Endothelial cell (in vitro differentiated cells): ENCODE measurements around the gene NIPAL4. TPM values are rescaled to one million over a fixed set of nuclear protein-coding genes. Genes with fewer than 3 reads are reported as not detected.

Experiments
- DNase-seq: peaks from one replicate; pipeline ENCODE4 v3.0.0; 2021; ENCODE audit warnings: low spot score
- H3K27ac Mint-ChIP-seq: one replicate; pipeline ENCODE4 v1.8.0; 2021; ENCODE audit warnings: mixed read lengths, inconsistent platforms; ENCODE audit not compliant: unreplicated experiment
- H3K27me3 Mint-ChIP-seq: one replicate; pipeline ENCODE4 v1.8.0; 2021; ENCODE audit warnings: mild to moderate bottlenecking, moderate library complexity, mixed read lengths, inconsistent platforms; ENCODE audit not compliant: unreplicated experiment
- H3K36me3 Mint-ChIP-seq: one replicate; pipeline ENCODE4 v1.8.0; 2021; ENCODE audit warnings: mild to moderate bottlenecking, low read depth, mixed read lengths, inconsistent platforms; ENCODE audit not compliant: unreplicated experiment
- H3K4me1 Mint-ChIP-seq: one replicate; pipeline ENCODE4 v1.8.0; 2021; ENCODE audit warnings: mild to moderate bottlenecking, mixed read lengths, inconsistent platforms; ENCODE audit not compliant: unreplicated experiment
- H3K4me3 Mint-ChIP-seq: one replicate; pipeline ENCODE4 v1.8.0; 2021; ENCODE audit warnings: mild to moderate bottlenecking, mixed read lengths, inconsistent platforms; ENCODE audit not compliant: unreplicated experiment
- H3K9me3 Mint-ChIP-seq: one replicate; pipeline ENCODE4 v1.8.0; 2021; ENCODE audit warnings: mixed read lengths, inconsistent platforms; ENCODE audit not compliant: unreplicated experiment
- CTCF ChIP-seq: fragments of 200-600 bp; sonication (generic); IDR thresholded peaks from one replicate; pipeline ENCODE4 v1.5.0; 2021; ENCODE audit warnings: antibody characterized with exemption; ENCODE audit not compliant: unreplicated experiment
- total RNA-seq: library from RNA; stranded (reverse); fragmentation: NEBNext Ultra II Directional; extraction: Animal tissue kit (Norgen Biotek cat#: 25700); gene quantifications from one replicate; pipeline ENCODE4 v1.2.1, GENCODE V29; 2021; ENCODE audit not compliant: unreplicated experiment

The NIPAL4 gene
- total RNA-seq, 1 donor from 2014 or later: not detected

DNA sequence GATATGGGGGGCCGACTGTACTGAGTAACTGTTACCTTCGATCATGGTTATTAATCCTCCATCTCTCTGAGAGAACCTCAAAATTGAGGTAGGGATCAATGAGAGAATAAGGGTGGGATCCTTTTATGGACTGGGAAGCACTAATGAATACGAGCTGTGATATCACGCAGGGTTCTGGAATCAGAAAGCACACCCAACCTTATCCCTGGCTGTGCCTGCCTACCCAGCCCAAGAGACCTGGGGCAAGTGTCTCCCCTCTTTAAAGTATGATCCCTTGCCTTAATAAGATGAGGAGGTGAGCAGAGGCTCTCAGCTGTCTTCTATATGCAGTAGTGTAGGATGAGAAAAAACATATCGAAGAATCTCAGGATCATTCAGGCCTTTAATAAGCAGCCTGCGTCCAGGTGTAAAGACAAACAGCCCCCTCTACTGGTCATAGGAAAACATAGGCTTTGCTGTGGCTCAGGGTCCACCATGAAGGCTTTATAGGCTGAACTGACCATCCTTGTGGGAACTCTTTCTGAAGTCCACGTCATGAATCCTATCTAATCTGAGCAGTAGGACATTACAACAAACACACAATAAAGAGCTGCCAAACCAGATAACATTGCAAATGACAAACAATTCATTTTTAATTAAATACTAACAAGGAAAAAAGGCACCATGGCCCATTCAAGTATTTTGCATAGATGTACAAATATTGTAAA is 16.8 kb downstream of the NIPAL4 start:
- H3K4me3 Mint-ChIP-seq: no peak overlapping the region
- DNase-seq: peak; percentile 32
- no peak overlapping the region for H3K27ac Mint-ChIP-seq
- peak; percentile 79 for TF ChIP-seq CTCF
- H3K9me3 Mint-ChIP-seq: no peaks in the 10 kb centered on the region
- H3K36me3 Mint-ChIP-seq: peaks cover 62% of the 10 kb centered on the region
- peaks cover 8% of the 10 kb centered on the region for H3K27me3 Mint-ChIP-seq
- peaks cover 35% of the 10 kb centered on the region for H3K4me1 Mint-ChIP-seq

- H3K36me3 Mint-ChIP-seq: peaks cover 60% of the 10 kb centered on the region
- no peak overlapping the region for H3K27ac Mint-ChIP-seq
- no peaks in the 10 kb centered on the region for H3K9me3 Mint-ChIP-seq
- no peak overlapping the region for H3K4me3 Mint-ChIP-seq
- TF ChIP-seq CTCF: no peak
- H3K4me1 Mint-ChIP-seq: peaks cover 35% of the 10 kb centered on the region
- no peak for DNase-seq
- H3K27me3 Mint-ChIP-seq: peaks cover 8% of the 10 kb centered on the region
Measured at GRCh38 chr5:157477814-157478494, 17.9 kb downstream of the NIPAL4 start.

GRCh38 chr5:157478726-157479125 is 18.7 kb downstream of the NIPAL4 start:
- no peak for TF ChIP-seq CTCF
- H3K36me3 Mint-ChIP-seq: peaks cover 60% of the 10 kb centered on the region
- H3K4me3 Mint-ChIP-seq: no peak overlapping the region
- DNase-seq: no peak
- peaks cover 8% of the 10 kb centered on the region for H3K27me3 Mint-ChIP-seq
- H3K9me3 Mint-ChIP-seq: no peaks in the 10 kb centered on the region
- no peak overlapping the region for H3K27ac Mint-ChIP-seq
- H3K4me1 Mint-ChIP-seq: peaks cover 29% of the 10 kb centered on the region

DNA sequence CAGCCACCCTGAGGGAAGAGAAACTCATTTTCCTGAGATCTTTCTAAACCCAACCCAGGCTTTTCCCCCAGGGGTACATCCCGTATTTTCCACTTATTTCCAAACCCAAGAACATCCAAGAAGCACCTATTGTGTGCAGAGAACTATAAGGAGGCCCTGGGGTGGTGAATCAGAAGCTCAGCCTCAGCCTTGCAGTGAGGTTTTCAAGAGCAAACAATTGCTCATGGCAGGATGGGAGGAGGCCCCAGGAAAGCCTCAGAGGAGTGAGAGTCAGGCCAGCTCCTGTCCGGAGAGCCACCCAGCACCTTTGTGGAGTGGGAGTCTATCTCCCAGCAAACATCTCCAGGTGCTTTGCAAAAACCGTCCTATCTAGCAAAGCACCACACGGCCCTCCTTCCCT is 19.2 kb downstream of the NIPAL4 start:
- Mint-ChIP-seq H3K4me1 (peaks cover 25% of the 10 kb centered on the region), H3K4me3 (no peak overlapping the region), H3K27me3 (peaks cover 8% of the 10 kb centered on the region), H3K36me3 (peaks cover 60% of the 10 kb centered on the region), H3K9me3 (no peaks in the 10 kb centered on the region), H3K27ac (no peak overlapping the region)
- TF ChIP-seq CTCF: no peak
- DNase-seq: no peak
